CD4-positive, alpha-beta T cell treated with Interferon alpha-2 for 1 hour (primary cell): ENCODE results near the gene EMC6.

Experiments used
- DNase-seq, 2 donors: peaks; one replicate each; pipeline ENCODE4 v3.0.0-alpha.2; 2020 to 2022

The EMC6 gene

DNA sequence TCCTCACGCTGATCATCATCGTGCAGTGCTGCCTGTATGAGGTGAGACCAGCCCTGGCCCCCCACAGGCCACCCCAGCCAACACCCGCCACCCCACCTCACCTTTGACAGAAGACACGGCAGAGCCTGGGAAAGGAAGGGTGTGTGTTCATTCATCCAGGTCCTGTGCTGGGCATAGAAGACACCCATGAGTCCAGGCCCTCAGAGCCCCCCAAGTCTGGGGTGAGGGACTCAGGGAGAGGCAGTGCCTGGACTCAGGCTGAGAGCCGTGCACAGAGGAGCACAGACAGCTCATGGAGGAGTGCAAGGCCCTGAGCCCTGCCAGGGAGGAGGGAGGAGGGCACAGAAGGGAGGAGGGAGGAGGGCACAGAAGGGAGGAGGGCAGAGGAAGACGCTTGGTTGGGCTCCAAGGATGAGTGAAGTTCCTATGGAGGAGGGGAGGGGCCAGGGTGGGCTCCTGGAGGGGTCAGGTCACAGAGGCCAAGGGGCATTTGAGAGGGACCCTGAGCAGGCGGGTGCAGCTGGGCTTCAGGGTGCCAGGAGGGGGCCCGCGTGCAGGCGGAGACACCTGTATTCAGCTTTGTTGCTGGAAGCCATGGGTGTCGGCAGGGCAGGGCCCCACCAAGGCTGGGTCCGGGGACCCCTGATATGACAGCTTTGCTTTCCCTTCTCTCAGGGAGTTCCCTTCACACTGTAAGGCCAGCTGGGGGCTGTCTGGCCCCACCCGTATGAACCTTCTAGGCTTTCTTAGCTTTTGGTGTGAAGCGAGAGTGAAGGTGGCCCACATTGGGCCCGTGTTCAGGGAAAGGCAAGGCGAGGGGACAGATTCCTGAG, 11.6 kb upstream of the EMC6 start:
- DNase-seq: no peak

GRCh38 chr17:3657588-3657869, 11.1 kb upstream of the EMC6 start:
- no peak for DNase-seq

DNA sequence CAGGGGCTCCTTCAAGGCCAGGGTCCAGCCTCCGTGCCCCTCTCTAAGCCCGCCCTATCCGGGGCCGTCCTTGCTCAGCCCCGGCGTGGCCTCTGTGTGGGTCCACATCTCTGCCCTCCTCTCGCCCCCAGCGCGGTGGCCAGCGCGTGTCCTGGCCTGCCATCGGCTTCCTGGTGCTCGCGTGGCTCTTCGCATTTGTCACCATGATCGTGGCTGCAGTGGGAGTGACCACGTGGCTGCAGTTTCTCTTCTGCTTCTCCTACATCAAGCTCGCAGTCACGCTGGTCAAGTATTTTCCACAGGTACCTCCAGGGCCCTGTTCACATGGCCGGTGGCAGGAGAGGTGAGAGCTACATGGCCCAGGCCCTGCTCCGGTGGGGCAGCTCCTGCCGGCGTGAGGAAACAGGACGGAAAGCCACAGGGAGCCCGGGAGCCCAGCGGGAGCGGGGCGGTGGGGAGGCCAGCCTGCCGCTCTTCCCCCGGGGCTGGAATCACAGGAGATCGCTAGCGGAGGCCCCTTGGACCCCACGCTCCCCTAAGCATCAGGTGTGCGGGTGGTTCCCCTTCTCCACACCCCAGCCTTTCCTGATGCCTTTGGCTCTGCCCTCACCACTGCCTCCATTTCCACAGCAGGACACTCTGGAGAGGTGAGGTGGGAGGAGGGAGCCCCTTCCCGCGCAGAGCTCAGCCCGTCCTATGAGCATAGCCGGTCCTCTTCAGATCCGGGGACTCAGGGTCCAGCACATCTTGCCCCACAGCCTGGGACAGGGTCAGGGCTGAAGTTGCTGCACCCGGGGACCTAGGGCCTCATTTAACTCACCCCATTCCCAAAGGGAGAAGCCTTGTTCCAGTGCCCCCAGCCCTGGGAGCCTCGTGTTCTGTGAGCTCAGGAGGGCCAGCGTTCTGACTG, 10.5 kb upstream of the EMC6 start:
- DNase-seq: no peak

- DNase-seq: no peak
Observed at GRCh38 chr17:3658784-3659449, 9.7 kb upstream of the EMC6 start.

GRCh38 chr17:3659541-3660111, 9.0 kb upstream of the EMC6 start:
- no peak for DNase-seq

GRCh38 chr17:3660311-3660891, 8.2 kb upstream of the EMC6 start:
- no peak for DNase-seq

- DNase-seq: no peak
Observed at GRCh38 chr17:3663102-3664011, 5.3 kb upstream of the EMC6 start.

DNA sequence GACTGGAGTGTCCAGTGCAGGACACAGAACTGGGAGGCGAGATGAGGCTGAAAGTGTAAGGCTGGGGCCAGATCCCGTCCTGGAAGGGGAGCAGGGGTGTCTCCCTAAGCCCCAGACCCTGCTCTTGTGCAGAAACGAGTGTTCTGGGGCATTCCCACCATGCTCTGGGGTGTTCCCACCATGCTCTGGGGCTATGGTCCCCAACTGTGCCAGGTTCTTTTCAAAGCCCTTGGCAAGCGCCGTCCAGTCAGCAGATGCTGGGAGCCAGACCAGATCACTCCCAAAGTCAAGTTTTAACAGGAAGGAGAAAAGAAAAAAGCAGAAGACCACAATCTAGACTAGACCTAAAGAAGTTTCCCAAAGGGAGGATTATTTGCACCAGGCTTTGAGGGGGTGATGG, 2.8 kb upstream of the EMC6 start:
- no peak for DNase-seq

GRCh38 chr17:3666516-3666915, 2.1 kb upstream of the EMC6 start:
- no peak for DNase-seq

DNA sequence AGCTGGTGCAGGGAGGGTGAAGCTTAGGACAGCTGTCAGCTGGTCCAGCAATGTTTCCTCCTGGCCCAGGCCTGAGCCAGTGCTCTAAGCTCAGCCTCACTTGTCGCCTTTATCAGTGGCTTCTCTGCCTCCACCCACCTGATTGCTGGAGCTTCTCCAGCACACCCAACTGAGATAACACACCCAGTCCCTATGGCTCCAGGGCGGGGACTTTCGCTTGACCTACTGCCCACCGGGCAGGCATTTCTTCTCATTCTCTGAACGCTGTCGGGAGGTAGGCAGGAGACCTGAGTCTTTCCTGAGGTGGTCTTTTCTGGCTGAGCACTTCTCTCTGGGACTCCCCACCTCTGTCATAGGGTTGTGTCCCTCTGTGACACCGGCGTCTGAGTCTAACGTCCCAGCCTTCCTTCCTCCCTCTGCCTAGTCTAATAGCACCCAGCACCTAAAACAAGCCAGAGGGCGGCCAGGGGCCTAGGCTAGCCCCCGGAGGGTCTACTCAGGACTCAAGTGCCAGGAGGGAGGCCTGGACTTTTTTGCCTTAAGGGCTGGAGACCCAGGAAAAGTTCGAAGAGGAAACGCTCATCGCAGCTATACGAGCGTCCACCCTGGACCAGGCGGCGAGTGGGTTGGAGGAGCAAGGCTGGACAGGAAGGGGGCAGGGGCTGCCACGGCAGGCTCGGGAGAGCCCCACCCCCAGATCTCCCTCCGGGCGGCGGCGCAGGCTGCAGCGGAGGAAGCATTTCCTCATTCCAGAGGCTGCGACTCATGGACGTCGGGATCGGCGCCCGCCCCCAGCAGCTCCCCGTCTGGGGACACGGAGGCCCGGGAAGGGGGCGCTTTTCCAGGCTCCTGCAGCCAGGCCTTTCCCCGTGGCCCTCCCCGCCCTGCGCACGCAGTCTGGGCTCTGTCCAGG, 990 bp upstream of the EMC6 start:
- no peak for DNase-seq

DNA sequence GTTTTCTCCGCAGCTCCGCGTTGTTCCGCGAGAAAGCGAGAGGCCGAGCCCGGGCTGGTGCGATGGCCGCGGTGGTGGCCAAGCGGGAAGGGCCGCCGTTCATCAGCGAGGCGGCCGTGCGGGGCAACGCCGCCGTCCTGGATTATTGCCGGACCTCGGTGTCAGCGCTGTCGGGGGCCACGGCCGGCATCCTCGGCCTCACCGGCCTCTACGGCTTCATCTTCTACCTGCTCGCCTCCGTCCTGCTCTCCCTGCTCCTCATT, 404 bp downstream of the EMC6 start:
- DNase-seq: no peak

GRCh38 chr17:3669548-3669947, 936 bp downstream of the EMC6 start:
- no peak for DNase-seq

- no peak for DNase-seq
Observed at GRCh38 chr17:3672571-3672970, 4.0 kb downstream of the EMC6 start.

- DNase-seq: no peak
Observed at GRCh38 chr17:3675886-3676285, 7.3 kb downstream of the EMC6 start.

DNA sequence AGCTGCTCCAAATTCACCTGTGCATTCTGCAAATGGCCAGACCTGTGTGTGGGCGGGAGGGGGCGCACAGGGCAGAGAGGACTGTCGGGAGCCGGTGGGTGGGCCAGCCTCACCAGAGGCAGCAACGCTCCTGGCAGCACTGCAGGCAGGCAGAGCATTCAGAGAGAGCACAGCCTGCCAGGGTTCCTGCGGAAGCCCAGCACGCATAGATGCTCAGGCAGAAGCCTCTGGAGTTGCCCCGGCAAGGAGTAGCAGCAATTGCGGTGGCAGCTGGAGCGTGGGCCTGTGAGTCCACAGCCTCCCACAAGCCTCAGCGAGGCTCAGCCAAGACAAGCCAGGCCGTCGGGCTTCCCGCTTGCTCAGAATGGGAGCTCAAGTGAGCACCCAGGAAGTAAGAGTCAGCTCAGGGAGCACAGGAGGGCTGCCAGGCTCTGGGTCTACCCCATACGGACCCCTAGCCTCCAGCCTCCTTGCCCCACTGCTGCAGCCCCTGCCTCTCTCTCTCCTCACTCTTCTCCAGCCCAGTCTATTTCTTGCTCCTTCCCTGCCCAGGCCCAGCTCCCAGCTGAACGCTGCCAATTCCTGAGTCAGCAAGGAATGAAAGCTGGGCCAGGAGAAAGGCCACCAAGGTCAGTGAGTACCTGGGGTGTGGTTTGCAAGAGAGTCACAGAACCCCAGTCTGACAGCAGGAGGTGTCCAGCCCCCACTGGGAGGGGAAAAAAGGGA, 9.6 kb downstream of the EMC6 start:
- DNase-seq: no peak

- DNase-seq: no peak
Observed at GRCh38 chr17:3678821-3679530, 10.4 kb downstream of the EMC6 start.

- DNase-seq: no peak
Observed at GRCh38 chr17:3679531-3680126, 11.0 kb downstream of the EMC6 start.

- DNase-seq: no peak
Observed at GRCh38 chr17:3681057-3681456, 12.4 kb downstream of the EMC6 start.

DNA sequence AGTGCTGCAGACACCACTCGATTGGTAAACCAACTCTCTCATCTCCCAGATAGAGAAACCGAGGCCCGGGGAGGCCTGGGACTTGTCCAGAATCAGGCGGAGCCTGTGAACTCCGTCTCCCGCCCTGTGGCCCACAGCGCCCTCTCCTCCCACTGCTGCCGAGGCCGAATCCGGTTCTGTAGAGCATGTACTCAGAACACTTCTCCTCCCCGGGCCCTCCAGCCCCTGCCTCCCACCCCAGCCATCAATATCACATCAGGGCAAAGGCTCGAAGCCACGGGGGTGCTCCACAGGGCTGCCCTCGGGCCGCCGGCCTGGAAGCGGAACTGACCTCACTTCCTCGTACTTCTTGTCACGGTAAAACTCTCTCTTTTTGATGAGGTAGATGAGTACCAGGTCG, 13.0 kb downstream of the EMC6 start:
- DNase-seq: no peak
